ENCODE measurements around the gene GHRHR. TPM values are rescaled to one million over a fixed set of nuclear protein-coding genes. Genes with fewer than 3 reads are reported as not detected.

The GHRHR gene
- total RNA-seq, 1 experiment from 2014 or later = not detected

GRCh38 chr7:30931161-30931928 is 32.4 kb upstream of the GHRHR start:
- Histone ChIP-seq H3K9me2 (replicated peaks; ENCODE audit: insufficient read depth, low read length) (no peaks in the 10 kb centered on the region), H3K4me3 (ENCODE audit: low read length) (no peak overlapping the region), H3K4me2 (ENCODE audit: low read depth, low read length, poor library complexity, severe bottlenecking) (no peak overlapping the region), H3K9me3 (ENCODE audit: low read length) (no peaks in the 10 kb centered on the region), H2AFZ (ENCODE audit: low read length) (no peak overlapping the region), H4K20me1 (ENCODE audit: insufficient read depth, low read depth, low read length) (no peaks in the 10 kb centered on the region), H3K27ac (ENCODE audit: low read length) (no peak overlapping the region), H3K36me3 (ENCODE audit: insufficient read depth, low read length) (no peaks in the 10 kb centered on the region), H3K9ac (ENCODE audit: low read length) (no peak overlapping the region), H3K27me3 (ENCODE audit: low read length) (no peaks in the 10 kb centered on the region), H3K4me1 (ENCODE audit: low read length) (peaks cover 3% of the 10 kb centered on the region; the same call in 1 of the 2 replicates), H3K79me2 (ENCODE audit: low read length) (no peaks in the 10 kb centered on the region)
- DNase-seq = no peak

GRCh38 chr7:30931929-30932540 is 31.7 kb upstream of the GHRHR start:
- no peaks in the 10 kb centered on the region for H3K9me3 ChIP-seq (ENCODE audit: low read length)
- H3K4me2 ChIP-seq (ENCODE audit: low read depth, low read length, poor library complexity, severe bottlenecking) = no peak overlapping the region
- no peak overlapping the region for H3K9ac ChIP-seq (ENCODE audit: low read length)
- no peaks in the 10 kb centered on the region for H3K79me2 ChIP-seq (ENCODE audit: low read length)
- peaks cover 3% of the 10 kb centered on the region; the same call in 1 of the 2 replicates for H3K4me1 ChIP-seq (ENCODE audit: low read length)
- no peaks in the 10 kb centered on the region for H4K20me1 ChIP-seq (ENCODE audit: insufficient read depth, low read depth, low read length)
- no peaks in the 10 kb centered on the region for H3K9me2 ChIP-seq (replicated peaks; ENCODE audit: insufficient read depth, low read length)
- H3K27ac ChIP-seq (ENCODE audit: low read length) = no peak overlapping the region
- DNase-seq = no peak
- H3K27me3 ChIP-seq (ENCODE audit: low read length) = no peaks in the 10 kb centered on the region
- no peak overlapping the region for H3K4me3 ChIP-seq (ENCODE audit: low read length)
- H2AFZ ChIP-seq (ENCODE audit: low read length) = no peak overlapping the region
- H3K36me3 ChIP-seq (ENCODE audit: insufficient read depth, low read length) = no peaks in the 10 kb centered on the region

DNA sequence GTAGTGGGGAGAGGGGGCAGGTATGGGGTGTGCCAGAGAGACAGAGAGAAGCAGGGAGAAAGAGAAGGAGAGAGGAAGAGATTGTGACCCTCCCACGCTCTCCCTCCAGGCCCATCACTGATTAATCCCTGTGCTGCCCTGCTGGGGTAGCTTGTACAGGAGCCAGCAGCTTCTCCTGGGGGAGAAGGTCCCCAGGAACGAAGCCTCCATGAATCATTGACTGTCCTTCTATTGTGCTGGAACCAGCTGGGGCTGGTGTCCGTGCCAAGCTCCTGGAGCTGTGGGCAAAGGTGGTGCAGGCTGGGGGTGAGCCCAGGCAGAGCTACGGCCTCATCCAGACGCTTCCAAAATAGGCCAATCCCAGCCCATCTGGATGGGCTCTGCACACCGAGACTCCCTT is 31.2 kb upstream of the GHRHR start:
- H3K9ac ChIP-seq (ENCODE audit: low read length) = no peak overlapping the region

GRCh38 chr7:30933124-30933974 is 30.4 kb upstream of the GHRHR start:
- Histone ChIP-seq H3K4me1 (ENCODE audit: low read length) (peaks cover 3% of the 10 kb centered on the region; the same call in 1 of the 2 replicates), H3K36me3 (ENCODE audit: insufficient read depth, low read length) (no peaks in the 10 kb centered on the region), H3K27me3 (ENCODE audit: low read length) (no peaks in the 10 kb centered on the region), H3K4me2 (ENCODE audit: low read depth, low read length, poor library complexity, severe bottlenecking) (no peak overlapping the region), H4K20me1 (ENCODE audit: insufficient read depth, low read depth, low read length) (no peaks in the 10 kb centered on the region), H3K4me3 (ENCODE audit: low read length) (no peak overlapping the region), H3K9me2 (replicated peaks; ENCODE audit: insufficient read depth, low read length) (no peaks in the 10 kb centered on the region), H2AFZ (ENCODE audit: low read length) (no peak overlapping the region), H3K79me2 (ENCODE audit: low read length) (no peaks in the 10 kb centered on the region), H3K9me3 (ENCODE audit: low read length) (no peaks in the 10 kb centered on the region), H3K9ac (ENCODE audit: low read length) (no peak overlapping the region), H3K27ac (ENCODE audit: low read length) (no peak overlapping the region)
- DNase-seq = no peak

More for the DNA sequence above, 31.2 kb upstream of the GHRHR start:
- H3K9me3 ChIP-seq (ENCODE audit: low read length) = no peaks in the 10 kb centered on the region
- no peaks in the 10 kb centered on the region for H3K9me2 ChIP-seq (replicated peaks; ENCODE audit: insufficient read depth, low read length)
- no peaks in the 10 kb centered on the region for H3K27me3 ChIP-seq (ENCODE audit: low read length)
- H3K36me3 ChIP-seq (ENCODE audit: insufficient read depth, low read length) = no peaks in the 10 kb centered on the region
- no peak overlapping the region for H3K27ac ChIP-seq (ENCODE audit: low read length)
- H4K20me1 ChIP-seq (ENCODE audit: insufficient read depth, low read depth, low read length) = no peaks in the 10 kb centered on the region
- H3K4me1 ChIP-seq (ENCODE audit: low read length) = peaks cover 3% of the 10 kb centered on the region; the same call in 1 of the 2 replicates
- no peak overlapping the region for H3K4me2 ChIP-seq (ENCODE audit: low read depth, low read length, poor library complexity, severe bottlenecking)
- DNase-seq = no peak
- H3K79me2 ChIP-seq (ENCODE audit: low read length) = no peaks in the 10 kb centered on the region
- H2AFZ ChIP-seq (ENCODE audit: low read length) = no peak overlapping the region
- no peak overlapping the region for H3K4me3 ChIP-seq (ENCODE audit: low read length)

- DNase-seq = no peak
- Histone ChIP-seq H3K9ac (ENCODE audit: low read length) (no peak overlapping the region), H3K9me2 (replicated peaks; ENCODE audit: insufficient read depth, low read length) (no peaks in the 10 kb centered on the region), H2AFZ (ENCODE audit: low read length) (no peak overlapping the region), H3K9me3 (ENCODE audit: low read length) (no peaks in the 10 kb centered on the region), H3K4me1 (ENCODE audit: low read length) (peaks cover 3% of the 10 kb centered on the region; the same call in 1 of the 2 replicates), H3K79me2 (ENCODE audit: low read length) (no peaks in the 10 kb centered on the region), H4K20me1 (ENCODE audit: insufficient read depth, low read depth, low read length) (no peaks in the 10 kb centered on the region), H3K4me3 (ENCODE audit: low read length) (no peak overlapping the region), H3K27ac (ENCODE audit: low read length) (no peak overlapping the region), H3K36me3 (ENCODE audit: insufficient read depth, low read length) (no peaks in the 10 kb centered on the region), H3K27me3 (ENCODE audit: low read length) (no peaks in the 10 kb centered on the region), H3K4me2 (ENCODE audit: low read depth, low read length, poor library complexity, severe bottlenecking) (no peak overlapping the region)
These were observed 29.5 kb upstream of the GHRHR start for GRCh38 chr7:30934225-30934624.

GRCh38 chr7:30934732-30935568 is 28.8 kb upstream of the GHRHR start:
- H3K79me2 ChIP-seq (ENCODE audit: low read length) = no peaks in the 10 kb centered on the region
- no peak for DNase-seq
- H3K9me2 ChIP-seq (replicated peaks; ENCODE audit: insufficient read depth, low read length) = no peaks in the 10 kb centered on the region
- H2AFZ ChIP-seq (ENCODE audit: low read length) = no peak overlapping the region
- H4K20me1 ChIP-seq (ENCODE audit: insufficient read depth, low read depth, low read length) = no peaks in the 10 kb centered on the region
- H3K4me3 ChIP-seq (ENCODE audit: low read length) = no peak overlapping the region
- no peaks in the 10 kb centered on the region for H3K9me3 ChIP-seq (ENCODE audit: low read length)
- H3K9ac ChIP-seq (ENCODE audit: low read length) = no peak overlapping the region
- H3K27ac ChIP-seq (ENCODE audit: low read length) = no peak overlapping the region
- no peaks in the 10 kb centered on the region for H3K27me3 ChIP-seq (ENCODE audit: low read length)
- H3K4me1 ChIP-seq (ENCODE audit: low read length) = peaks cover 3% of the 10 kb centered on the region; the same call in 1 of the 2 replicates
- no peaks in the 10 kb centered on the region for H3K36me3 ChIP-seq (ENCODE audit: insufficient read depth, low read length)
- H3K4me2 ChIP-seq (ENCODE audit: low read depth, low read length, poor library complexity, severe bottlenecking) = no peak overlapping the region

- H3K9ac ChIP-seq (ENCODE audit: low read length) = no peak overlapping the region
- H4K20me1 ChIP-seq (ENCODE audit: insufficient read depth, low read depth, low read length) = no peaks in the 10 kb centered on the region
- no peaks in the 10 kb centered on the region for H3K79me2 ChIP-seq (ENCODE audit: low read length)
- no peak overlapping the region for H3K4me2 ChIP-seq (ENCODE audit: low read depth, low read length, poor library complexity, severe bottlenecking)
- no peak for DNase-seq
- no peaks in the 10 kb centered on the region for H3K36me3 ChIP-seq (ENCODE audit: insufficient read depth, low read length)
- H3K27me3 ChIP-seq (ENCODE audit: low read length) = no peaks in the 10 kb centered on the region
- no peak overlapping the region for H2AFZ ChIP-seq (ENCODE audit: low read length)
- H3K9me2 ChIP-seq (replicated peaks; ENCODE audit: insufficient read depth, low read length) = no peaks in the 10 kb centered on the region
- H3K9me3 ChIP-seq (ENCODE audit: low read length) = no peaks in the 10 kb centered on the region
- no peak overlapping the region for H3K4me3 ChIP-seq (ENCODE audit: low read length)
- peaks cover 3% of the 10 kb centered on the region; the same call in 1 of the 2 replicates for H3K4me1 ChIP-seq (ENCODE audit: low read length)
- no peak overlapping the region for H3K27ac ChIP-seq (ENCODE audit: low read length)
These were observed 28.2 kb upstream of the GHRHR start for GRCh38 chr7:30935569-30935877.
